HG03066 (cell line): ENCODE results near the gene FAM114A1.
"Not testable (repeated sequence)": the region's sequence is repeated elsewhere in the genome, so short reads cannot be mapped to it uniquely, and the experiment has no call there.

Experiments used
- ATAC-seq: cut with Tn5 transposase; IDR thresholded peaks from one replicate; pipeline ENCODE4 v1.9.1; 2021; ENCODE audit warnings: low read depth; ENCODE audit not compliant: unreplicated experiment

The FAM114A1 gene

DNA sequence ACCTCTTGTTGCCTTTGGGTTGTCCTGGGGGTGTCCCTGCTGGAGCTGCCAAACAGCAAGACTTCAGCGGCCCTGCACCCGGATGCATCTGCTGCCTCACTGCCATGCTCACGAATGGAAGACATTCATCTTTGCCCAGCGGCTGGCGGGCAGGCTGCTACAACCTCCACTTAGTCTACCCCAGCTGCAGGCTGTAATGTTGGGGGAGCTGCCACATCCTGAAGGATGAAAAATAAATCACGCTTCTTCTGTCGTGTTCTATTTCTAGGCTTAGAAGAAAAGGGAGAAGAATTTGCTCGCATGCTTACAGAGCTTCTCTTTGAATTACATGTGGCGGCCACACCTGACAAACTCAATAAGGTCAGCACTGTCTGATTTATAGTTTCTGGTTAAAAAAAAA, 61.4 kb downstream of the FAM114A1 start:
- ATAC-seq, result no peak

DNA sequence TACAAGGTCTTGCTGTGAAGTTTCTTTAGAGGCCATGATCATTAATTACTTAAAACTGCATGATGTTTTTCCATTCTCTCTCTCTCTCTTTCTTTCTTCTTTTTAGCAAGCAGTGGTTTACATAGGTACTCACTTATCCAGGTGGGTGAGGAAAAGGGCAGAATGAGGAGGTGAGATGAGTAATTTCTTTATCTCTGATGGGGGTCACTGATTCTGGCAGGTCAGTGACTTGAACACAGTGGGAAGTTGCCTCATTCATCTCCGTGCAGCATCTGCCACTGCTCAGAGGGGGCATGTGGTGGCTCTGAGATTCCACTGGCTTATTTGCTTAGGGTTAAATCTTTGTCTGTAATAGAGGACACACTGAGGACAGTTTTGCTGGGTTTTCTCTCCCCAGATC, 62.6 kb downstream of the FAM114A1 start:
- peak; percentile 78 for ATAC-seq

DNA sequence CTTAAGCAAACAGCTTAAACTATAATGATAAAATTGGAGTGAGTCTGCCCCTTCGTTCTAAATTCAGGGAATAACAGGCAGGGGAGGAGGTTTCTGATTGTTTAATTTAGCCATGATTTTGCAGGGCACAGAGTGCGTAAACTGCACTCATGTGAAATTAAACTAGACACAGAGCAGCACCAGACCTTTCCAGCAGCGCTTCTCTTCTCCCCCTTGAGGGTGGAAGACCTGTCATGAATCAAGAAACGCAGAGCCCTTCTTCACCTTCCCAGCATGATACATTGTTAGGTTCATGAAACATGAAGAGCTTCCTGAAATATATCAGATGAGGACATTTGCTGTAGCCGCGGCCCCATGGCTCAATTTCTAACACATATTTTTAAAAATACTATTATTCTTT, 63.1 kb downstream of the FAM114A1 start:
- no peak for ATAC-seq

DNA sequence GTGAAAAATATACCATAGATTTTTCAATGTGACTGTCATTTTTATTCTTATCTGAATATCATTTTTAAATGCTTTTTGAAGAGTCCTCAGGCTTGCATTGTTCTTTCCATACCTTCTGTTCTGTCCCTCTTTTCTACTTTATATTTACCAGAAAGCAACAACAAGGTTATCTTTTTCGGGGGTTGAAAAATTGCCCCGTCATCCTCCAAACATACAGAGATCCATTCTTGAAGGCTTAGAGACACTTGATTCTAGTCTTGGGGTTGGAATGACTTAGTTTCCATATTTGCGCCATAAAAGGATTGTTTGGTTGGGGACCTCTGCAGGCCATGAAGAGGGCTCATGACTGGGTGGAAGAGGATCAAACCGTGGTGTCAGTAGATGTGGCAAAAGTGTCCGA, 63.5 kb downstream of the FAM114A1 start:
- ATAC-seq, result no peak

DNA sequence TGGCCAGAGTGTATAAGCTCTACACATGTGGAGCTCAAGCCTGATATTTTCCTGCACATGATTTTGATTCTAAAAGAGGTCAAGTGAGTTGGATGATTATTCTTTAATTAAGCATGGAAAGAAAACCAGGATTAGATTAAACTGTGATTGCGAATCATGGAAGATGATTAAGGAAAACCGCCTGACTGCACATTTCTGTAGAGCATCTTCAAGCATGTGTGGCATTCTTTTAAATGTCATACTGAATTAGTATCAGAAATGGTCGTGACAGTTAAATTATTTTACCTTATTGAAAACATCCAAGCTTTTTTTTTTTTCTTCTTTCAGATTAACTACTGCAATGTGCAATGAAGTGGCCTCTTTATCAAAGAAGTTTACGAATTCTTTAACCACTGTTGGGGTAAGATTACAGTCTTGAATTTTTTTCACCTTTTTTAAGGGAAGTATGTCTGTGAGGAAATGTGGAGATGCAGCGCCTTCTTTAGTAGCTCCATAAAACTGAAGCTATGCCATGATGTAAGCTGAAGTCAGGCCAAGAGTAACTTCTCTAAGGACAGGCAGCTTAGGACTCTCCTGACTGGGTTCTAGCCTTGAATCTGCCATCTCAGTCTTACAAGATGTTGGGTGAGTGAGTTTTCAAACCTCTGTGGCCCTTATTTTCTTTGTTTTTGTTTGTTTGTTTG, 67.9 kb downstream of the FAM114A1 start:
- no peak for ATAC-seq

DNA sequence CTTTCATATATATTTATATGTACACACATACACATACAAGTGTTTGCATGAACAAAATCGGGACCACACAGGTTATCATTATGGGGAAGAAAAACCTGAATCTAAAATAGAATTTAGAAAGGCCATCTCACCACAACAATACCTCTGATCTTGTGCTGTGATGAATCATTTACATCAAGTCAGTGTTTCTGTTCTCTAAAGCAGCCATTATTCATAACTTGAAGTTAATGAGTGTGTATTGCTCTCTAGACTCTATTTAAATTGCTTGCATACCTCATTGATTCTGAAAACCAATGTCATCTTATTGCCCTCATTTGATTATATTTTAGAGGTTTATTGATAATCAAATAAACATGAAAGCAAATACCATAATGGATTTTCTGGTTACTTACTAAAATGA, 71.6 kb downstream of the FAM114A1 start:
- peak; percentile 83 for ATAC-seq

DNA sequence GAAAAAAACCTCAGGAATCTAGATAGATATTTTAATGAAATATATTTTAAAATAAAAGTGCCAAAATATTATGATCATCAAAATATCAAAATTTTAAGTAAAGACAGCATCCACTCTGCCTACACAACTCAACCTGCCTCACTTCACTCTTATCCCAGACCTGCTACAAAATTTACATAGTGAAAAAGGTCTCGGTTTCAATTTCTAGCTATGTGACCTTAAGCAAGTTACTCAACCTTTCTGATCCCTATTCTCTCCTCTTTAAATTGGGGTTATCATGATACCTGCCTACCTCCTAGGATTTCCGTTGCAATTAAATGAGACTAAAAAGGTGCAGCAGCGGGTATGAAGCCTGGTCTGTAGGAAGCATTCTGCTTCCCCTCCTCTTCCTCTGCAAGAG, 72.9 kb downstream of the FAM114A1 start:
- no peak for ATAC-seq

DNA sequence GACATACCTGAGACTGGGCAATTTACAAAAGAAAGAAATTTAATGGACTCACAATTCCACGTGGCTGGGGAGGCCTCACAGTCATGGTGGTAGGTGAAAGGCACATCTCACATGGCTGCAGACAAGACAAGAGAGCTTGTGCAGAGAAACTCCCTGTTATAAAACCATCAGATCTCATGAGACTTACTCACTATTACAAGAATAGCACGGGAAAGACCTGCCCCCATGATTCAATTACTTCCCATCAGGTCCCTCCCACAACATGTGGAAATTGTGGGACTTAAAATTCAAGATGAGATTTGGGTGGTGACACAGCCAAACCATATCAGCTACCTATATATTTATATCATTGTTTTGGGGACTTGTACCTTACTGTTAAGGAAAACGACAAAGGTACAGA, 74.3 kb downstream of the FAM114A1 start:
- ATAC-seq, result not testable (repeated sequence)

DNA sequence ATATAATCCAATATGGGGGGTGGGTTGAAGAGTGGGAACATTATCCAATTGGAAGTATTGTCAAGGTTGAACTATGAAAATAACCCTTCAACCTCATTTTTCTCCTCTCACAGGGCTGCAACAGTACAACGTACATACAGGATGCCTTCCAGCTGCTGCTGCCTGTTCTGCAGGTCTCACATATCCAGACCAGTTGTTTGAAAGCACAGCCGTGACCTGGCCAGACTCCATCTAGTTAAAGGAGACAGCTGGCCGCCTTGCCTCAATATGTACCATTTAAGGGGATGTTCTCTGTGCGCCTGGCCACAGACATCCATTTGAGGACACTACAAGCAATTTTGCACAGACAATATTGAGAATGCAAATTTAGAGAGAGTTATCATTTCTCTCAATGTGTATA, 75.7 kb downstream of the FAM114A1 start:
- no peak for ATAC-seq

DNA sequence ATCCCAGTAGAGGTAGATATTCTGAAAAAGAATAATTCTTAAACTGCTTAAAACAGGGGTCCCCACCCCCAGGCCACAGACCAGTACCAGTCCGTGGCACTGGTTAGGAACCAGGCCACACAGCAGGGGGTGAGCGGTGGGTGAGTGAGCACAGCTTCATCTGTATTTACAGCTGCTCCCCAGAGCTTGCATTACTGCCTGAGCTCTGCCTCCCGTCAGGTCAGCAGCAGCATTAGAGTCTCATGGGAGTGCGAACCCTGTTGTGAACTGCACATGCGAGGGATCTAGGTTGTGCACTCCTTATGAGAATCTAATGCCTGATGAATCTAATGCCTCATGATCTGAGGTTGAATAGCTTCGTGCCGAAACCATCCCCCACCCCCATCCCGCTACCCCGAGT, 76.8 kb downstream of the FAM114A1 start:
- no peak for ATAC-seq

DNA sequence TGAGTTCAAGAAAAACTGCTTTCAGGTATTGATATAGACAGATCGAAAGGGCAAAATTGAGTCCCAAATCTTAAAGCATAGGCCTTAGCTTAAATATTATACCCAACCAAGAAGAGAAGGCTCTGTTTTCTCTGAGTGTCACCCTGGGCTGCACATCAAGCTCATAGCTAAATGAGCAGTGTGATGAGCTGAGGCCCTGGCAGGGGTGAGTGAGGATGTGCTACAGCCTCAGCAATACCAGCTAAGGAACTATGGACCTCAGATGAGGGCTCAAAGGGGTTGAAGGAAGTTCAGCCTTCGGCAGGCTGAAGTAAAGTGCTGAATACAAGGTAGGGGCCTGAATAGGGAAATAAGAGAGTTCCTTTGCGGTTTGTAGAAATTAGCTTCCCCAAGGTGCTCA, 79.3 kb downstream of the FAM114A1 start:
- no peak for ATAC-seq

DNA sequence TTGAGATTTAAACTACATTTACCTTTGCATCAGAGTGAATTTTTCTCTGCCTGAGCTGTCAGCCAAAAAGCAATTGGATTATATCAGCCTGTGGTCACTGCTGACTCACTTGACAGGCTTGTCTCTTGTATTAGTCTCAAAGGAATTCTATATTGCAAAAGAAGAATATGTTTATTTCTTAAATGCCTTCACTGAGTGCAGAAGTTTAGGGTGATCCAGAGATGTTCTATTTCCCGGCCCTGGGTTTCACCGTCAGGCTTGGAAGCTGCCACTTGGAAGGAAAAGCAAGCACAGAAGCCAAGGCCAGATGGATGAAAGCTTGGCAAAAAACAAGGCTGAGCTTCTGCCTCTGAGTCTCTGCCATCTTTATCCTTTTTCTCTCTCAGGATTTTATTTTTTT, 80.9 kb downstream of the FAM114A1 start:
- ATAC-seq, result no peak

DNA sequence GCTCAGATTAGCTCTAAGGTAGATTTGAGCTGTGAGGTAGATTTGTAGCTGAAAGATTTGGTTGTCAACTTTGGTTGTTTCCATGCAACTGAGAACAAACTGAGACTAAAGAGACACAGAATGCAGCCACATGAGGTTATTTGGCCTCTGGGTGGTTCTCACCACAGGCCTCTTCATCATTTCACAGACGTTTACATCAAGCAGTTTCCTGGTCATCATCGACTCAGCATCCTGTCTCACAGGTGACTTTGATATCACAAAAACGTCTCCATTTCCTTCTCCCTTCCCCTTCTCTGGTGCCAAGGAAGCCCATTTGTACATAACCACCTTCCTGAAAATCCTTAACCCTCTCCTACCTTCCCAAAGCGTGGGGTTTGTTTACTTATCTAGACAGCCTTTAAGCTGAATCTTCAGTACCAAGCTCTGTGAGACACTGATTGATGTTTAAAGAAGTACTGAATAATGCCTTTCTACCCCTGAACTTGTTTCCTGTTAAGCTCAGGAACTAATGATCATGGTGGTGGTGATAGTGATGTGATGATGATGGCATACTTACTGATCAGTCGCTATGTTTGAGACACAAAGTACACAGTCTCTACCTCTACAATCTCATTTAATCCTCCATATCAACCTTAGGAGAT, 81.9 kb downstream of the FAM114A1 start:
- no peak for ATAC-seq

DNA sequence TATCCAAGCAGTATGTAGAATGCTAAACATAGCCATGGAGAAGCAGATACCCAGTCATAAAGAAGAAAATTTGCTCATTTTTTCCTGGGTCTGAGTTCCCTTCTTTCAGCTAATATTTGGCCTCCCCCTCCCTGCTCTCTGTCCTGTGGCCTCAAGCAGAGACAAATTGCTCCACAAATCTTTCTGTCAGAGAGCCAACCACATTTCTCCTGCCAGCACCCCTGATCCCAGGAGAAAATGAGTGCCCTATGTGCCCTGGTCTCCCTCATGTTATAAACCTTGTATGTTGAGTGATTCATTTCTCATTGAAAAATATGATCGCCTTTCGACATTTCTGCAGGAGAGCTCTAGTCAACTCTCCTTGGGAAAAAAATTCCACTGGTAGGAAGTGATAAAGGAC, 82.6 kb downstream of the FAM114A1 start:
- no peak for ATAC-seq

DNA sequence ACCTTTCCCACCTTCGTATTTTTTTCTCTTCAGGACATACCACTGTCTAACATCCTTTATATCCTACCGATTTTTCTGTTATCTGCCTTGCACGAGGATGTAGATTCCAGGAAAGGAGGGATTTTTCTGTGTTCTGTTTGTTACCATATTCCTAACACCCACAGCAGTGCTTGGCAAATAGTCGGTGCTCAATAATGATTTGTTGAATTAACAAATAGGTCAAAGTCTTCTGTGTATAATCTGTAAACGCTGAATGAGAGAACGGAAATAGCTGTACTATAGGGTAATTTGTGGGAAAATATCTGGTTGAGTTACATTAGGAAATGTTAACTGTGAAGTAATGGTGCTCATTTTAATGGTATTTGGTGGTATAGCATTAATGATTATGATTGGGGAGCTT, 83.1 kb downstream of the FAM114A1 start:
- no peak for ATAC-seq

DNA sequence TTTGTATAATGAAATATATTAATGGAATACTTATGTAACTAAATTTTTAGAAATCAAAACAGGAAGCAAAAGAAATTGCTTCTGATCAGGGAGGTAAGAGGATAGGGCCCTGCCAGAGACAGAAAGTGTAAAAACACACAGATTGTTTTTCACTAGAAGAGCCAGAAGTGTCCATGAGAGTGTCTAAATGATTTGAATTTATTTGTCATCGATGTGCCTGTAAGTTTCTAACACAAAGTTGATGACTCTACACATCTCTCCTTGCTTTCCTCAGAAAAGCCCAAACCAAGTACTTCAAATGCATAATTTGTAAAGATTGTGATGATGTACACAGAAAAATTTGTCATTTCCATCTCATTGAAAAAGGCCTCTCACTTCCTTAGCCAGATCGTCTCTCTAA, 84.0 kb downstream of the FAM114A1 start:
- ATAC-seq, result no peak

DNA sequence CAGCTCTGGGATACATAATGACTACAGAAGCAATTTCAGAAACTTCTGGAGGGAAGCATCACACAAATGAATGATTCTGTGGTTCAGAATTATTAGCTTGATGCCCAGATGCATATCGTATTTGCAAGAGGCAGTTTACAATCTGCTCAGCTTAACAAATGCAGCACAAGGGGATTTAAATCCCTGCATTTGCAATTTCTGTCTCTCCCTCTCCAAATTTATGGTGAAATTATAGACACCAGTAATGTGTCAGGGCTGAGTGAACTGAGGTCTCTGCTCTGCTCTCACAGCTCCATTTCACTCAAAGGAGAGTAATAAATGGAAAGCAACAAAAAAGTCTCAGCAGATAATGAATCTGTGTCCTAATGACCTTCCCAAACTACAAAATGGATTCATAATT, 84.4 kb downstream of the FAM114A1 start:
- ATAC-seq, result no peak

DNA sequence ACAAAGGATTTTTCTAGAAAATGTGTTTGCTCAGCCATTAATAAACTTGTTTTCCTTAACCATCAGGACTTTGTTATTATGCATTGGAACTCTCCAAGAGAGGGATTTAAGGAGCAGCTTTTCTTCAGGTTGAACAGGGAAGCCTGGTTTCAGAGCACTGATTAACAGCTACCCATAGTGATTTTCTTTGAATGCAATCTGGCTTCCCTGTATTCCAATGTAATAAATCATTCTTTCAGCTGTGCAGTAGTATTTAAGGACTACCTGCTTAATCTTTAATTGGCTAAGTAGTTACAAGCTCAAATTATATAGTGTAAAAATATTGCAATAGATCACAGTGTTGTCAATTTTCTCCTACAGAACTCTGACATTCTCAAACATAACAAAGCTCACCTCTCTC, 87.1 kb downstream of the FAM114A1 start:
- ATAC-seq, result no peak

DNA sequence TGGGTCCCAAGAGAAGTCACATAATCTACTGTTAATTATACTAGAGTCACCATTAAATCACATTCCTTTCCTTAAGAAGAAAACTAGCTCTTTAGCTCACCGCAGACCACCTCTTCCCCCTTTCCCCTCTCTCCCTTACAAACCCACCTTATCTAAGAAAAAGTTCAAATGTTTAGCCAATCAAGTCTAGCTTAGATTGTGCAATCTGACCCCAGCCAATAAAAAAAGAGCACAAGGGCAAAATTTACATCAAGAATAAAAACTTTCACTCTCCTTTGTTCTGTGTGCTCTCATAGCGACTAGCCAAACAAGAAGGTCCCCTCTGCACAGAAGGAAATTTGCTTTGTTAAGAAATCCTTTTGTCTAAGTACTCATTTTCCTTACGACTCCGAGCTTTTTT, 88.4 kb downstream of the FAM114A1 start:
- no peak for ATAC-seq

DNA sequence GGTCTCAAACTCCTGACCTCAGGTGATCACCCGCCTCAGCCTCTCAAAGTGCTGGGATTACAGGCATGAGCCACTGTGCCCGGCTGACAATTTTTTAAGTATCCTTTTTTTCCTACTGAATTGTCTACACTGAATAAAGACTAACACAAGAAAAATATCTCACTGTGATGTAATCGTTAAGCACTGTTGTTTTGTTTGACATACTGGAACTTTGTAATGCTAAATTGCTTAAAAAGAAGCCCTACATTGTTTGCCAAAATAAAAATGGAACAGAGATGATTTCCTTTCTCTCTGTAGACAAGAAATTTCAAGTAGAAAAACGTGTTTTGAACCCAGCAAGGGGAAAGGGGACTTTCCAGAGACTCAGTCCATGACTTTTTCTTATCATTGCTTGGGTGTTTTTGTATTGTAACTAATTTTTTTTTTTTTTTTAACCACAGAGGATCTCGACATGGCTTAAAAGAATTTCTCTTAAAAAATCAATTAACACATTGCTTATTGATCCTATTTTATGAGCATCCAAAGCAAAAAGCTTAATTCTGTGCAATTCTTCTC, 89.7 kb downstream of the FAM114A1 start:
- no peak for ATAC-seq

DNA sequence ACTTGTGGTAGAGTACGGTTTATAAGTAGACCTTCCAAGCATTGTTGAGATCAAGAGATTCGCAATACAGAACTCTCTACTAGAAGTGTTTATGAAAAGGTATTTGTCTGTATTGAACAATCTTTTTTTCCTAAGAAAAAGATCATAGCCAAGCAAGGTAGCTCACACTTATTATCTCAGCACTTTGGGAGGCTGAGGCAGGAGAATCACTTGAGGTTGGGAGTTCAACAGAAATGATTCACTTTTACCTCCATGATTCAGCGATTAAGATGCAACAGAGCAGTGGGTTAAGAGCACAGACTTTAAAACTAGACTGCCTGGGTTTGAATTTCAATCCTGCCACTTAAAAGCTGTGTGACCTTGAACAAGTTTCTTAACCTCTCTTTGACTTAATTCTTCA, 90.3 kb downstream of the FAM114A1 start:
- ATAC-seq, result no peak

DNA sequence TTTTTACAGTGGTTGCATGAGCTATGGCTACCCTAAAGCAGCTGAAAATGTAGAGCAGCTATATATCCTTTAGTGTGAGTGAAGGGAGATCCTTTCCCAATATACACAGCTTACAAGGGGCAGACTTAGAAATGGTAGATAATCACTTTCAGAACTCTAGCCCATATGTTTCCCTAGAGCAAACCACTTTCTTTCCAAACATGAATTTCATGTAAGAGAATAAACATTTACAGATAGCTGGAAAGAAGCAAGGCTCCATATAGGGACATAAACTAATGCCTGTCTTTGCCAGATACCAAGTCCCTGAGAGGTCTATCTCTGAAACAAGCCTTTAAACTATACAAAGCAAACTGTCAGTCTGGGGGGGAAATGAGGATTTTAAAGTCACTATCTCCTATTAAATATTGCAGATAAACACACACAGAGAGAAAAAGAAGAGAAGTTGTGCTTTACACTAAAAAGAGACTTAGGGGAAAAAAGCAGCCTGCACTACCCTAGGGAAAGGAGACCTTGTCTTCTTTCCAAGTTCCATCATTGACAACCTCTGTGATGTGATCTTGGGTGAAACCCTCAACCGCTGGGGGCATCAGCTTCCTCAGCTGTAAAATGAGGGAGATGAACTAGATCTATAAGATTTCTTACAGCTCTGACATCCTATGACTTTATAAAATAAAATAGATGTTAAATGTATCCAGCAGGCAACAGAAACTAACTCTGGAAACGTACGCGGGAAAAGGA, 91.0 kb downstream of the FAM114A1 start:
- ATAC-seq, result no peak
